ENCODE results near the gene HNRNPC.

GRCh38 chr14:21203470-21204166, 65.6 kb downstream of the HNRNPC start:
- TF ChIP-seq POLR2A (IDR thresholded peaks at IDR 0.05; ENCODE audit: extremely low read depth, insufficient read length), result no peak
- TF ChIP-seq CTCF (IDR thresholded peaks at IDR 0.05; ENCODE audit: low read depth, low read length), result no peak
- TF ChIP-seq MAX (IDR thresholded peaks at IDR 0.05; ENCODE audit: low read depth, low read length), result no peak
- no peak for TF ChIP-seq MYC (IDR thresholded peaks at IDR 0.05; ENCODE audit: low read depth, low read length)
